Cerebellar cortex (tissue), 1 donor: ENCODE results near the gene GPATCH2.
"Not testable (repeated sequence)": the region's sequence is repeated elsewhere in the genome, so short reads cannot be mapped to it uniquely, and the experiment has no call there.

Source experiments
- DNase-seq: peaks from one replicate; pipeline ENCODE4 v3.0.0-alpha.2; 2015; ENCODE audit warnings: low spot score

Gene GPATCH2

DNA sequence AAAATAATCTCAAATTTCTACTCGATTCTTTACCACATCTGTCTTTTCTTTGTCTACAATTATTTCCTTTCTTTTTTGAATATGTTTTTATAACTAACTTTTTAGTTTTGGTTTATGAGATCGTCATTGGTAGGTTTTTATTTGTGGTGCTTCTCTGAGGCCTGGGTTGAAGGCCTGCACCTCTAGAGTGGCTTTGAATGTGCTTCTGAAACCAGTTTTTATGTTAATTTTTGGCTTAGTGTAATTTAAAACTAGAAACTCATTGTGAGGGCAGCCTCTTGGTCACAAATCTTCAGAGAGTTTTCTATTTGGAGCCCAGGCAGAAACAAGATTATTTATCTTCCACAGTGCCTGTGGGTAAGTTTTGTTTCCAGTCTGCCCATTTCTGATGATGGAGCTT lies 187.0 kb downstream of the GPATCH2 start:
- DNase-seq = no peak

DNA sequence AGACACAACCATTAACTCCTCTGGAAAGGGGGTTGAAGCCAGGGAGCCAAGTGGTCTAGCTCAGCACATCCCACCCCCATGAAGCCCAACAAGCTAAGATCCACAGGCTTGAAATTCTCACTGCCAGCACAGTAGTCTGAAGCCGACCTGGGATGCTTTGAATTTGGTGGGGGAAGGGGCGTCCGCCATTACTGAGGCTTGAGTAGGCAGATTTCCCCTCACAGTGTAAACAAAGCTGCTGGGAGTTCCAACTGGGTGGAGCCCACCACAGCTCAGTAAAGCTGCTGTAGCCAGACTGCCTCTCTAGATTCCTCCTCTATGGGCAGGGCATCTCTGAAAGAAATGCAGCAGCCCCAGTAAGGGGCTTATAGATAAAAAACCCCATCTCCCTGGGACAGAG lies 193.5 kb downstream of the GPATCH2 start:
- no peak for DNase-seq

GRCh38 chr1:217435204-217435603 lies 195.7 kb downstream of the GPATCH2 start:
- no peak for DNase-seq

DNA sequence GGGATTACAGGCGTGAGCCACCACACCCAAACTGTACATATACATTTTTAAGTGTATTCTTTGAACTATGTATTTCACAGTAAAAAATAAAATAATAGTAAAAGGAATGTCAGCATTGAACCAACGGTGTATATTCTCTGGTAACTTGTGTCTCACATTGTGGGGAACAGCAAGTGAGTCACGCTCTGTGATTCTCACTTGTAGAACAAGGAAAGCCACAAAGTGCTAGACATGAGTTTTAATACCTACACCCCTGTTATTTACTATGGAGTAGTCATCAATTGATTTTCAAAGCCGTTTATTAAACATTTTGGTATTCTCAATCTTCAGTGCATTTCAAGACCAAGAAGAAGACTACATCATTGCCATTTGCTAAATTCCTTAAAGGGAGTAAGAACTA lies 197.2 kb downstream of the GPATCH2 start:
- DNase-seq = no peak

- DNase-seq = no peak
Measured at GRCh38 chr1:217432339-217432738, 198.6 kb downstream of the GPATCH2 start.

DNA sequence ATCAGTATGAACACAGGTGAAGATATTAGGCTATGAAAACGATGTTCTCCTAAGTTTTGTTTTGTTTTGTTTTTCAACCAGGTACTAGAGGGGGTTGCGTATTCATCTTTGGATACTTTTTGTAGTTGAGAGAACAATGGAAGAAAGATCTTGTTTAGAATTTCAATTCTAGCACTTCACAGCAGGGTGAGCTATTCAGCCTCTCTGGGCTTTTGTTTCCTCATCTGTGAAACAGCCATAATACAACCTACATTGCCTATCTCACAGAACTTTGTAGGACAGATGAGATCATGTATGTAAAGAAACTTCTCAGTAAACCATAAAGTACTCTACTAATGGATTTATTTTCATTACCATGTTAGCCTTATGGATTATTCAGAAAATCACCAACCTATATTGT lies 199.5 kb downstream of the GPATCH2 start:
- no peak for DNase-seq

DNA sequence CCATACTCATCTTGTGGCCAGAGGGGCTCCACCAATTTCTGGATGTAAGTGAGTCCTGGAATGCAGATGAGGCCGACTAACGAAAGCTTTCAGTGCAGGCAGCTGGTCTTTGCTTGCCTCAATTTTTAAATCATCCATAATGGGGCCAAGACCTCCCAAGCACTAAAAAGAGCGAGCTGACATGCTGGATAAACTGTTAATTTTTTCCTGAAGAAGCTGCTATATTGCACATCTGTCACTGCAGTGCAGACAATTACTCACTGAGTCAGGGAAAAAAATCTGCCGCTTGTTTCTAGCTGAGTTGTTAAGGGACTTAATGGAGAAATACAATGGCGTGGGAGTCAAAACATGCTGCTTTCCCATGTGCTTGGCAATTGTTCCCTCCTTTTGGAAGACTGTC lies 205.5 kb downstream of the GPATCH2 start:
- DNase-seq = no peak

GRCh38 chr1:217419194-217419551 lies 211.7 kb downstream of the GPATCH2 start:
- no peak for DNase-seq

DNA sequence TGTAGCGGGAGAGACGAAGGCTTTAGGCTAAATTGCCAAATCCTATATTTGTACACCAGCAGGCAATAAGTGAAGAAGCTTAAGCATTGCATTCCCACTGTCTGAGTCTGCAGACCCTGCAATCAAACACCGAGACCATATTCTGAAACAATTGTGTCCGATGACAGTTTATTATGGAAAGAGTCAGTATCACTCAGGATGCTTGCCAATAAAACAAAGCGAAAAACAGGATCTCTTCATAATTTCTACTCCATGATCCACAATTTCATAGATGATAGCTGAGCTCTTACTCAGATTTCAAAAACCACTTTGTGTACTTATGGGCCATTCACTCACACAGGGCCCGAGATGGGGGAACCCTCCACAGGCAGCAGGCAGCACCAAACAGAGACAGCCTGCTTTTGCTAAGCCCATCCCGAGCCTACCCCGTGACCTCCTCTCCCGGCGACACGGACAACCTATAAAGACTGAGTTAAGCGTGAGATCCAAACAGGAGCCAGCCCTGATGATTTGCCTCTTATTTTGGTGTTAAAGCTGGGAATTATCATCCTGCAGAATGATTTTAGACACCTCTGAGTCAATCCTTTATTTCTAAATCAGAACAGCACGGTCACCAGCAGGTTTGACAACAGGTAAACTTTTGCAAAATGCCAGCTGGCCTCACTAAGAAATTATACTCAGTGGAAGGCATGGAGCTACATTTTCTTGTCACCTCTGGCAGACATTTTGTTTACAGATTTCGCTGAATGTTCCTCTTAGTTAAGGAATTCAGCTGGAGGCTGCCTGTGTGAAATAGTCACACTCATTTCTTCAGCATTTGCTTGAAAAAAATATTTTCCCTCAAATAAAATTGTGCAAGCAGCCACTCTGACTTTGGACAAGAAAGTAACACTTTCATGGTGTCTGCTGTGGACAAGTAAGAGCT lies 212.4 kb downstream of the GPATCH2 start:
- no peak for DNase-seq

DNA sequence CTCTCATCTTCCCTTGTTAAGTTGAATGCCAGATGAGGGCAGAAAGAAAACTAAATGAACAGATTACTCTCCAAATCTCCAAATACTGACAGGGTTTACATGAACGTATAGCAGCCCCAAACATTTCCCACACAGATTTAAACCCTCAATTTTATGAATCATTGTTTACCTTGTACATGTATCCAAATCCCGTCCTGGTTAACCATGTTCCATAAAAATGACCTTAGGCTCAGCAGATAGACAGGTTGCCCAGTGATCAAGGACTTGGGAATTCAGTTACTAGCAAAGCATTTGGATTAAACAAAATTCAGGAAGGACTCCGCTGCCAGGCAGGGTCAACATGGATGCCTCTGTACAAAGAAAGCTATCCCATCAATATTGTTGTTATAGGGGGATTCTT lies 213.5 kb downstream of the GPATCH2 start:
- no peak for DNase-seq

DNA sequence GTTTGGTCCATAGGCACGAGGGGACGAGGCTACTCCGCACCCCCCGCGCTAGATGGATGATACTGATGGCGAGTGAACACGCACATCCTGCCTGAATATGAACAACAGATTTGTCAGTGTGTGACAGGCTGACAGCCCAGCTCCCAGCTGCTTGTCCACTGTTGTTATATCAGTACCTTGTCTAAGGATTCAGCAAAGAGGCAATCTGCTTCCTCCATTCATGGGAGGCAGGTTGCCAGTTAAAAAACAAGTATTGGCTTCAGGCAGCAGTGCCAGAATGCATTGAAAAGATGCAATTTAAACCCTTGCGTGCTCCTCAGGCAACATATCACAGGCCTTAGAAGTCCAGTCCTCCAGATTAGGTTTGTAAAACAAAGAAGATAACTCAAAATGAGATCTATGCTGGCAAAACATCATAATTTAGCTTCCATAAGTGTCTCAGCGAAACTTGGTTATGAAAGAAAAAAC lies 223.3 kb downstream of the GPATCH2 start:
- DNase-seq = peak; percentile 8

DNA sequence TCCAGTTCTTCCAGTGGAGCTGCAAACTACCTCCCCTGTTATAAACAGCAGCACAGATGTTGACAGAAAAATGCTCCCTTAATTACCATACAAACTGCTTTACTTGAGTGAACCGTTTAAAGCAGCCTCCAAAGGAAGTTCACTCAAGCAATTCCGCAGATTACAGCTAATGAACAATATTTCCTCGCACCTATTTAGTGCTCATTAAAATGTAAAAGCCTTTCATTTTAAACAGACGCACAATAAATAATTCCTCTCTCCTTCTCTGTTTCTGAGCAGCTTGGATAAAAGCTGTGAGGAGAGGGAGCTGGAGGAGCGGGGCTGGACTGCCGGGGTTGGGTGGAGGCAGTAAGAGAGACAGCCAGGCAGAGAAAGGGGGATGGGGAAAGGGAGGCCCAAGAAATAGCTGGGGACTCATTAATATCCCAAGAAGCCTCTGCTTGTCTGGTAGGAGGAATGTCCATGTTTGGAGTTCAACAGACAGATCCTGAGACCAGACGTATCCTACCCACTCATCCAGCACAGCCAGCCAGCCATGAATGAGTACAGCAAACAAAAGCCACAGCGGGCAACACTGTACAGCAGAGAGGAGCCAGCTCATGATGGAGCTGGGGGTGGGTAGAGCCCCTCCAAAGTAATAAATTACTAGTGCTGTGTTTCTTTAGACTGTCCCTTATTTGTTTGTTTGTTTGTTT lies 227.7 kb downstream of the GPATCH2 start:
- DNase-seq = no peak

DNA sequence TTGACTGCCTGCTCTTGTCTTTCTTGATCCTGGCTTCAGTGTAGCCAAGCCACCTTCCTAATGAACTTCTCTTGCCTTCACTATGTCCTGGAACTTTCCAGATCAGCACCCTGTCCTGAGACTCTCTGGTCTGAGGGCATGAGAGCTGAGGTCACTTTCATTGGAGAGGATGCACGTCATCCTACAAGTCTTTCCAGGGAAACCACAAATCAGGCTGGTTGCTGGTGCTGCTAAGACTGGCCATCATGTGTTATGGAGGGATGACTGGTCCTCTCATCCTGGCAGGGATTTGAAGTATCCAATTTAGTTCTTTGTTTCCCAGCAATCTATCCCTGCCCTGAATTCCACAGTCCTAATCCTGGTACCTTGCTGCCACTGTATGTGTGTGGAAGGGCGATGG lies 228.6 kb downstream of the GPATCH2 start:
- no peak for DNase-seq

GRCh38 chr1:217393896-217394295 lies 237.0 kb downstream of the GPATCH2 start:
- peak; percentile 23 for DNase-seq

DNA sequence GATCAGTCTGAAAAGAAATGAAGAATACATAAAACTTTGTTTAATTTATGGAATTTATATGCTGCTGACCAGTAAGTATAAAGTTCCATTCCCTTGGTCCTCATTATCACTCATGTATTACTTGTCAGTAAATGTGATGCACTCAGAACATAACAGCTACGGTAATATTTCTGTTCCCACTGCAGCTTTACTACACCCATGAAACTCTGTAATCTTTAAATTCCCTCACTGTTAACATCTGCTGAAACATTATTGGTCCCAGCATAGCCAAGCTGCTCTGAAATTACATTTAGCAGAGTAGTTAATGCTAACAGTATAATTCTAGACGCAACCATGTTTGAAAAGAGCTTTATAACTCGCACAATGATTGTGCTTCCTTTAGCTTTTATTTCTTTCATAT lies 238.4 kb downstream of the GPATCH2 start:
- no peak for DNase-seq

- DNase-seq = no peak
Measured at GRCh38 chr1:217389895-217390294, 241.0 kb downstream of the GPATCH2 start.

- DNase-seq = no peak
Measured at GRCh38 chr1:217388522-217389065, 242.3 kb downstream of the GPATCH2 start.

DNA sequence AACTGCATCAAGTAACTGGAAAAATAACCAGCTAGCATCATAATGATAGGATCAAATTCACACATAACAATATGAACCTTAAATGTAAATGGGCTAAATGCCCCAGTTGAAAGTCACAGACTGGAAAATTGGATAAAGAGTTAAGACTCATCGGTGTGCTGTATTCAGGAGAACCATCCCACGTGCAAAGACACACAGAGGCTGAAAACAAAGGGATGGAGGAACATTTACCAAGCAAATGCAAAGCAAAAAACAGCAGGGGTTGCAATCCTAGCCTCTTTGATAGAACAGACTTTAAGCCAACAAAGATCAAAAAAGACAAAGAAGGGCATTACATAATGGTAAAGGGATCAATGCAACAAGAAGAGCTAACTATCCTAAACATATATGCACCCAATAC lies 249.1 kb downstream of the GPATCH2 start:
- not testable (repeated sequence) for DNase-seq

DNA sequence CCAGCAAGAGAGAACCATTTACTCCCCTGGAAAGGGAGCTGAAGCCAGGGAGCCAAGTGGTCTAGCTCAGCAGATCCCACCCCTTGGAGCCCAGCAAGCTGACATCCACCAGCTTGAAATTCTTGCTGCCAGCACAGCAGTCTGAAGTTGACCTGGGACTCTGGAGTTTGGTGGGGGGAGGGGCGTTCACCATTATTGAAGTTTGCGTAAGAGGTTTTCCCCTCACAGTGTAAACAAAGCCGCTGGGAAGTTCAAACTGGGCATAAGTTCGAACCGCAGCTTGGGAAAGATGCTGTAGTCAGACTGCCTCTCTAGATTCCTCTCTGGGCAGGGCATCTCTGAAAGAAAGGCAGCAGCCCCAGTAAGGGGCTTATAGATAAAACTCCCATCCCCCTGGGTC lies 251.1 kb downstream of the GPATCH2 start:
- not testable (repeated sequence) for DNase-seq

- DNase-seq = no peak
Measured at GRCh38 chr1:217379336-217379735, 251.6 kb downstream of the GPATCH2 start.
